GM12891 (cell line): ENCODE results near the gene SDHA.

Experiments
- POLR2A ChIP-seq: IDR thresholded peaks from 2 replicates; pipeline ENCODE4 v1.6.1; 2011; ENCODE audit warnings: low read depth, low read length, control low read depth
- POLR2AphosphoS5 ChIP-seq: IDR thresholded peaks from 2 replicates; pipeline ENCODE4 v1.6.1; 2011; ENCODE audit warnings: low read depth, low read length, control low read depth
- TAF1 ChIP-seq: IDR thresholded peaks from 2 replicates; pipeline ENCODE4 v1.6.1; 2011; ENCODE audit warnings: low read depth, low read length, control low read depth

GRCh38 chr5:231661-232060 lies 13.5 kb downstream of the SDHA start:
- no peak for TF ChIP-seq POLR2A
- TF ChIP-seq POLR2AphosphoS5 = no peak
- no peak for TF ChIP-seq TAF1
